HL-60 (cell line): ENCODE results near the gene RHBDL3.

Source experiments
- GABPA ChIP-seq: IDR thresholded peaks from 2 replicates; pipeline ENCODE4 v1.6.1; 2012; ENCODE audit warnings: low read depth
- POLR2AphosphoS5 ChIP-seq: IDR thresholded peaks from 2 replicates; pipeline ENCODE4 v1.6.1; 2012; ENCODE audit warnings: low read depth
- SPI1 ChIP-seq: IDR thresholded peaks from 2 replicates; pipeline ENCODE4 v1.6.1; 2012; ENCODE audit warnings: low read depth, mild to moderate bottlenecking, borderline replicate concordance
- TF ChIP-seq, protein P1 (sequence below): IDR thresholded peaks from one replicate; pipeline ENCODE4 v1.5.1; 2011; ENCODE audit warnings: low read length, control low read depth, inconsistent platforms; ENCODE audit not compliant: insufficient read depth
- TF ChIP-seq, protein P2 (sequence below): IDR thresholded peaks from 2 replicates; pipeline ENCODE4 v1.6.1; 2012; ENCODE audit warnings: low read depth; ENCODE audit not compliant: insufficient replicate concordance

DNA sequence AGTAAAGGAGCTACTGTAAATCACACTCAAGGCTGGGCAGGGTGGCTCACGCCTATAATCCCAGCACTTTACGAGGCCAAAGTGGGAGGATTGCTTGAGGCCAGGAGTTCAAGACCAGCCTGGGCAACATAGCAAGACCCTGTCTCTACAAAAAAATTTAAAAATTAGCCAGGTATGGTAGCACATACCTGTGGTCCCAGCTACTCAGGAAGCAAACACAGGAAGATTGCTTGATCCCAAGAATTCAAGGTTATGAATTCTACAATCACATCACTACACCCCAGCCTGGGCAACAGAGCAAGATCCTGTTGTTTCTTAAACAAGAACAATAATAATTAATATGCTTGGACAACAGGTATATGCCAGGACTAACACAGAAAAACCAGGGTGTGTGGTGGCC, 13.2 kb downstream of the RHBDL3 start:
- TF ChIP-seq, protein P1, sequence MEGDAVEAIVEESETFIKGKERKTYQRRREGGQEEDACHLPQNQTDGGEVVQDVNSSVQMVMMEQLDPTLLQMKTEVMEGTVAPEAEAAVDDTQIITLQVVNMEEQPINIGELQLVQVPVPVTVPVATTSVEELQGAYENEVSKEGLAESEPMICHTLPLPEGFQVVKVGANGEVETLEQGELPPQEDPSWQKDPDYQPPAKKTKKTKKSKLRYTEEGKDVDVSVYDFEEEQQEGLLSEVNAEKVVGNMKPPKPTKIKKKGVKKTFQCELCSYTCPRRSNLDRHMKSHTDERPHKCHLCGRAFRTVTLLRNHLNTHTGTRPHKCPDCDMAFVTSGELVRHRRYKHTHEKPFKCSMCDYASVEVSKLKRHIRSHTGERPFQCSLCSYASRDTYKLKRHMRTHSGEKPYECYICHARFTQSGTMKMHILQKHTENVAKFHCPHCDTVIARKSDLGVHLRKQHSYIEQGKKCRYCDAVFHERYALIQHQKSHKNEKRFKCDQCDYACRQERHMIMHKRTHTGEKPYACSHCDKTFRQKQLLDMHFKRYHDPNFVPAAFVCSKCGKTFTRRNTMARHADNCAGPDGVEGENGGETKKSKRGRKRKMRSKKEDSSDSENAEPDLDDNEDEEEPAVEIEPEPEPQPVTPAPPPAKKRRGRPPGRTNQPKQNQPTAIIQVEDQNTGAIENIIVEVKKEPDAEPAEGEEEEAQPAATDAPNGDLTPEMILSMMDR, result no peak
- TF ChIP-seq POLR2AphosphoS5 (no peak), SPI1 (no peak), GABPA (no peak)
- TF ChIP-seq, protein P2, sequence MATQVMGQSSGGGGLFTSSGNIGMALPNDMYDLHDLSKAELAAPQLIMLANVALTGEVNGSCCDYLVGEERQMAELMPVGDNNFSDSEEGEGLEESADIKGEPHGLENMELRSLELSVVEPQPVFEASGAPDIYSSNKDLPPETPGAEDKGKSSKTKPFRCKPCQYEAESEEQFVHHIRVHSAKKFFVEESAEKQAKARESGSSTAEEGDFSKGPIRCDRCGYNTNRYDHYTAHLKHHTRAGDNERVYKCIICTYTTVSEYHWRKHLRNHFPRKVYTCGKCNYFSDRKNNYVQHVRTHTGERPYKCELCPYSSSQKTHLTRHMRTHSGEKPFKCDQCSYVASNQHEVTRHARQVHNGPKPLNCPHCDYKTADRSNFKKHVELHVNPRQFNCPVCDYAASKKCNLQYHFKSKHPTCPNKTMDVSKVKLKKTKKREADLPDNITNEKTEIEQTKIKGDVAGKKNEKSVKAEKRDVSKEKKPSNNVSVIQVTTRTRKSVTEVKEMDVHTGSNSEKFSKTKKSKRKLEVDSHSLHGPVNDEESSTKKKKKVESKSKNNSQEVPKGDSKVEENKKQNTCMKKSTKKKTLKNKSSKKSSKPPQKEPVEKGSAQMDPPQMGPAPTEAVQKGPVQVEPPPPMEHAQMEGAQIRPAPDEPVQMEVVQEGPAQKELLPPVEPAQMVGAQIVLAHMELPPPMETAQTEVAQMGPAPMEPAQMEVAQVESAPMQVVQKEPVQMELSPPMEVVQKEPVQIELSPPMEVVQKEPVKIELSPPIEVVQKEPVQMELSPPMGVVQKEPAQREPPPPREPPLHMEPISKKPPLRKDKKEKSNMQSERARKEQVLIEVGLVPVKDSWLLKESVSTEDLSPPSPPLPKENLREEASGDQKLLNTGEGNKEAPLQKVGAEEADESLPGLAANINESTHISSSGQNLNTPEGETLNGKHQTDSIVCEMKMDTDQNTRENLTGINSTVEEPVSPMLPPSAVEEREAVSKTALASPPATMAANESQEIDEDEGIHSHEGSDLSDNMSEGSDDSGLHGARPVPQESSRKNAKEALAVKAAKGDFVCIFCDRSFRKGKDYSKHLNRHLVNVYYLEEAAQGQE, result no peak
